ENCODE results near the gene GRIK4.

DNA sequence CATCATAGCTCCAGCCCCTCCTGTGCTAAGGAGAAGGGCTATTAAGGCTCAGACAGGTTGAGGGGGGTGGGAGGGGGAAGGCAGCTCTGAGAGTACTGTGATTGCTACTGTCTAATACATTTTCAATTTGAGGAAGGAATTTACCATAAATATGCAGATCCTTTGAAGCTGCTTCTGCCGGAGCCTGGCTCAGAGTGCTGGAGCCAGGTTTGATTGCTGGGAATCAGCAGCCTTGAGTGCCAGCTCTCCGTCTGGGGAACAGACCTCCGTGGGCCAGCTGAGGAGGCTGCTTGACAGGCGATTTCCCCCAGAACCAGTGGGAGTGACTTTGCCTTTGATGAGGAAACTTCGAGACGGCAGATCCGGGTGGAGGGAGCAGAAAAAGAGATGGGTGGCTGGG, 370.6 kb downstream of the GRIK4 start:
- TF ChIP-seq, protein P1, sequence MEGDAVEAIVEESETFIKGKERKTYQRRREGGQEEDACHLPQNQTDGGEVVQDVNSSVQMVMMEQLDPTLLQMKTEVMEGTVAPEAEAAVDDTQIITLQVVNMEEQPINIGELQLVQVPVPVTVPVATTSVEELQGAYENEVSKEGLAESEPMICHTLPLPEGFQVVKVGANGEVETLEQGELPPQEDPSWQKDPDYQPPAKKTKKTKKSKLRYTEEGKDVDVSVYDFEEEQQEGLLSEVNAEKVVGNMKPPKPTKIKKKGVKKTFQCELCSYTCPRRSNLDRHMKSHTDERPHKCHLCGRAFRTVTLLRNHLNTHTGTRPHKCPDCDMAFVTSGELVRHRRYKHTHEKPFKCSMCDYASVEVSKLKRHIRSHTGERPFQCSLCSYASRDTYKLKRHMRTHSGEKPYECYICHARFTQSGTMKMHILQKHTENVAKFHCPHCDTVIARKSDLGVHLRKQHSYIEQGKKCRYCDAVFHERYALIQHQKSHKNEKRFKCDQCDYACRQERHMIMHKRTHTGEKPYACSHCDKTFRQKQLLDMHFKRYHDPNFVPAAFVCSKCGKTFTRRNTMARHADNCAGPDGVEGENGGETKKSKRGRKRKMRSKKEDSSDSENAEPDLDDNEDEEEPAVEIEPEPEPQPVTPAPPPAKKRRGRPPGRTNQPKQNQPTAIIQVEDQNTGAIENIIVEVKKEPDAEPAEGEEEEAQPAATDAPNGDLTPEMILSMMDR (IDR thresholded peaks at IDR 0.05; ENCODE audit: extremely low read depth in 1 of 2, insufficient read depth in 1 of 2, low read depth in 1 of 2, low read length in 2 of 2), result no peak
- TF ChIP-seq POLR2A (IDR thresholded peaks at IDR 0.05; ENCODE audit: low read depth, low read length), result no peak
- no peak for TF ChIP-seq MYC (IDR thresholded peaks at IDR 0.05; ENCODE audit: low read depth, low read length)
- TF ChIP-seq, protein P2, sequence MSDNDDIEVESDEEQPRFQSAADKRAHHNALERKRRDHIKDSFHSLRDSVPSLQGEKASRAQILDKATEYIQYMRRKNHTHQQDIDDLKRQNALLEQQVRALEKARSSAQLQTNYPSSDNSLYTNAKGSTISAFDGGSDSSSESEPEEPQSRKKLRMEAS (IDR thresholded peaks at IDR 0.05; ENCODE audit: insufficient read depth, insufficient read length), result no peak
- TF ChIP-seq JUN (IDR thresholded peaks at IDR 0.05; ENCODE audit: borderline replicate concordance, insufficient read depth, insufficient read length, low read depth), result no peak
- no peak for TF ChIP-seq POLR2AphosphoS5 (IDR thresholded peaks at IDR 0.05; ENCODE audit: insufficient read depth, low read depth, low read length)
- TF ChIP-seq EZH2 (IDR thresholded peaks at IDR 0.05; ENCODE audit: borderline replicate concordance, low read depth, low read length, severe bottlenecking), result no peak
- no peak for TF ChIP-seq GATA2 (IDR thresholded peaks at IDR 0.05; ENCODE audit: insufficient read depth, insufficient read length, low read depth, low read length)
